NCI-H128 (cell line): ENCODE data around the gene TPM1.

Experiments used
- DNase-seq: peaks from one replicate; lab custom pipeline; 2025; ENCODE audit not compliant: unreplicated experiment; lab: John Stamatoyannopoulos, UW

TPM1 gene

DNA sequence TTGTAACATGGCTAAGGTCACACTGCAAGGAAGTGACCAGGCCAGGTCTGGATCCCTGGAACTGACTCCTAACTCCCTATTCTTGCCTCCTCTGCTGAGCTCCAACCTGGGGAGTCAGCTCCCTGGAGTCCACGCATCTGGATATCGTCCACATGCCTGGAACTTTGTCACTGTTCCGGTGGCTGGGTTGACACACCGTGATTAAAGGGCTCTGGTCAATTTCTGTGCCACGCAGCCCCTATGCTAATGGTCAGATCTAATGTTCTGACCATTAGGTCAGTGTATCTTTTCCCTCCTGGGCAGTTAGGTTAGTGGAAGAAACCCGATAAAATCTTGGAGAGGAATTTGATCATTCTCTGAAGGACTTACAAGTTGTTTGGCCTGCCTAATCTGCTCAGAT lies 1.6 kb upstream of the TPM1 start:
- DNase-seq = no peak

DNA sequence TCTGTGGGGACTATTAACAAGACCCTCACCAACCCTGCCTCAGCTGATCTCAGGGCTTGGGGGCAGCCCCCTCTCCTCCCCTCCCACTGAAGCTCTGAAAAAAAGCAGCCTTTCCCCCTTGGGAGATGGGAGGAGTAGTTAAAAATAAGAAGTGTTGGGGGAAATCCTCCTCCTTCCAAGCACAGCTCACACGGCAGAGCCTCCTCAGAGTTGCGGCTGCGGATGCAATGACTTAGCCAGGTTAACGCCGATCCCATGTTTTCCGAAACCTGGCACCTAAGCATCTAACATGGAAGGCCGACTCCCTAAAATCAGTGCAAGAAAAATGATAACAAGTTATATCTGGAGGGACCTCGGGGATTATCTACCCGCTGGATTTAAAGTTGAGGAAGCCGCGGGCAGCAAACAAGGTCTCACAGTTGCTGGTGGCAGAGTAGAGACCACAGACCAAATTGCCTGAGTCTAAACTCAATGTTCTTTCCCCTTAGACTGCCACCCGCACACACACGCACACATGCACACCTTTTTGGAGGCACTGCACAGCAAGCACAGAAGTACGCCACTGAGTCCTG lies 1.1 kb upstream of the TPM1 start:
- no peak for DNase-seq

DNA sequence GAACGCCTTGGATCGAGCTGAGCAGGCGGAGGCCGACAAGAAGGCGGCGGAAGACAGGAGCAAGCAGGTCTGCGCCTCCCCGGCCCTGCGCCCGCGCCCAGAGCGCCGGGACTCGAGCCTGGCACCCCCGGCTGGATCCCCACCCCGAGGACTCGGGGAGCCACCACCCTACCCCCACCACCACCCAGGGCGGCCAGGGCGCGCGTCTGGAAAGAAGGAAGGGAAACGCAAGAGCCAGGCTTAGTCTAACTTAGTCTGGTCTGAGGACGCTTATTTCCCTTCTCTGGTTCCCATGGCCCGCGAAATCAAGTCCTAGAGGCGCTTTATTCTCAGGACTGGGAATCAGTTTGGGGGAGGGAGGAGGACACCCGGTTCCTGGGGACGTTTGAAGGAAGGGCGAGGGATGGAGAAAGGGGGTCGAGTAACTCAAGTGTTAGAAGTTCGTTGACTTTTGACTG lies 359 bp downstream of the TPM1 start:
- DNase-seq = no peak

DNA sequence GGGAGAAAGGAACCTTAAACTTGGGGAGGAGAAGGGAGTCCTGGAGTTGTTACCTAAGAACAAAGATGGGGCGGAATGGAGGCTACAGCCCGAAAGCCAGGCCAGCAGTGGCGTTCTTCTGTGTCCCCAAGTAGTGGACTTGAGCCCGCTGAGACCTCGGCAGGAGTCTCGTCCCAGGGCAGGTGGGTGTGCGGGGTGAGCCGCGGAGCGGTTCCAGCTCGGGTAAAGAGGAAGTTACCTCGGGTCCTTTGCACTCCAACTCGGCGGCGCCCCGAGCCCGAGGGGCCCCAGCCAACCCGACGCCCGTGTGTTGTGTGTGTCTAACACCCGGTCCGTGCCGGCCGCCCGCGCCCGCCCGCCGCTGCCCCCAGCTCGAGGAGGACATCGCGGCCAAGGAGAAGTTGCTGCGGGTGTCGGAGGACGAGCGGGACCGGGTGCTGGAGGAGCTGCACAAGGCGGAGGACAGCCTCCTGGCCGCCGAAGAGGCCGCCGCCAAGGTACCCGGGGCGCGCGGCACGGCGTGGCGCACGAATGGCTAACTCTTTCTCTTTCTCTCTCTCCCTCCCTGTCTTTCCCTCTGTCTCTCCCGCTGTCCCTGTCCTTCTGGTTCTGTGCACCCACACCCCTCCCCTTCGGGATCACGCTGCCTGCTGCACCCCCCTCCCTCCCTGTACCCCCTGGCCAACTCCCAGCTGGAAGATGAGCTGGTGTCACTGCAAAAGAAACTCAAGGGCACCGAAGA lies 959 bp downstream of the TPM1 start:
- no peak for DNase-seq

DNA sequence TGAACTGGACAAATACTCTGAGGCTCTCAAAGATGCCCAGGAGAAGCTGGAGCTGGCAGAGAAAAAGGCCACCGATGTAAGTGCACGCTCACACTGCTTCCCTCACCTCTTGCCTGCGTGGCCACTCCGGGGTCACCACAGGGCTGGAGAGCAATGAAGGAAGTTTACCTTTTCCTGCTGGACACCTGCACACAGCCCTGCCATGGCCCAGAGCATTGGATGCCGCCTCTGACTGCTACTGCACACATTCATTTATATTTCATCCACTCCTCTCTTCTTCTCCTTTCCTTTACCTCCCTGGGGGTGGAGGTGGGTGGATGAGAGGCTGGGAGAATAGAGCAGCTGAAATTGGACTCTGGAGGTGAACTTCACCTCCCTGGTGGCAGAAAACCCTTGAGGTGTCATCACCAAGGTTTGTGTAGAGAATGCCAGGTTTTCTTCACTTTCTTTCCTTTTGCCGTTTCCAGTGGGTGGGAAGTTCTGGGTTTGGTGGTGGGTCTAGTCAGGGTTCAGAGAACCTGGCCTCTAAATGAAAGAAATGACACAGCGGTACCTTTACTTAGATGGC lies 1.6 kb downstream of the TPM1 start:
- DNase-seq = no peak

DNA sequence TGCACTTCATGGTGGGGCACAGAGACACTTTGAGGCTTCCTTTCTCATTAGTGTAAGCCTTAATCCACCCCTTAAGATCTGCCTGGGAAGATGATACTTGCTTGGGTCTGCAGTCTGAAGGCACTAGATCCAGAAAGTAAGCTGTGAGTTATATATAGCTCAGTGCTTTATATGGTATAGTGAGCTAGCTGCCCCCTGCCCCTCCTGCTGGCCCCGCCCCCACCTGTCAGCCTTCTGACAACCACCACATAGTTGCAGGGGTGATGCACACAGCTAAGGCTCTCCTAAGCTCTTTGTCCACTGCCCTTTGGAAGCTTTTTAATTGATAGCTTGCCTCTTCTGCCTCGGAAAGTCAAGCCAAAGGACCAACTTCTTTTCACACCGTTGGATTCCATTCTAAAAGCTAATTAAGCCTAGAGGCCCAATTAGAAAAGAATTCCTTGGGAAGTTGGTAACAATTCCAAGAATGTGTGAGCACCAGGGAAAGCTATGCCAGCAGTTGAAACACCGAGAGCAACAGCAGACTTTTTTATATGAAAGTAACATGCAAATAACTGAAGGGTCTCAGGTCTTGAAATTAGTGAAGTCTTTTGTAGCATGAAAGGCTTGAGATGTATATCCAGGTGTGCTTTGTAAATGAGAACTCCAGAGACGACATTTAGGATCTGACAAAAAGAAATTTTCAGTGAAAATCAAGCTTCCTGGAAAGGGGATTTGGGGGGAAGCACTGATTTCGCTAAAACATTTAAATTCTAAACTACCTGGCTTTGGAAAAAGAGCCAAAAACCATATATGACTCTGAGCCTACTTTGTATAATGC lies 2.3 kb downstream of the TPM1 start:
- no peak for DNase-seq

DNA sequence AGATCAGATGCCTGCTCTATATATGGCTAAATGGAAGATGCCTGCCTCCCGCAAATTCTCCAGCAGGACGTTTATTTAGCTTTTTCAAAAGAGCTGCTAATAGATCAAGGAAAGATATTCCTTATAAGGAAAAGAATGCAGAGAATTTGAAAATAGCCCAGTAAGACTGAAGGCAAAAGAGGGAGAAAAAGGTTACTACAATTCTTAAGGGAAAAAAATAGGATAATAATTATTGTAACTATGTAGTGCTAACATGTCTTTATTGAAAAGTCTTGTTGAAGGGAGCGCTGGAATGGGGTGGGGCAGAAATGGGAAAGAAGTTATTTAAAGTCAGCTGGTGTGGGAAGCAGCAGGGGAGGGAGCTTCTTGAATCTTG lies 2.9 kb downstream of the TPM1 start:
- DNase-seq = no peak

DNA sequence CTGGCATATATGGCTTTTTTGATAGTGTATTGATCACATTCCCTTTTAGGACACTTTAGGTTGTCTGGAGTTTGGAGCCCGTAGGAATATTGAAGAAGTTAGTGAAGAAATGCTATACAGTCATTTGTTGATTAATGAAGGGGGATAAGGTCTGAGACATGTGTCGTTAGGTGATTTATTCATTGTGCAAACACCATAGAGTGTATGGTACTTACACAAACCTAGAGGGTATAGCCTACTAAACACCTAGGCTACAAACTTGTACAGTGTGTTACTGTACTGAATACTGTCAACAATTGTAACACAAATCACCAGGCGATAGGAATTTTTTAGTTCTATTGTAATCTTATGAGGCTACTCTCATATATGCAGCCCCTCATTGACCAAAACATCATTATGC lies 3.3 kb downstream of the TPM1 start:
- DNase-seq = no peak

DNA sequence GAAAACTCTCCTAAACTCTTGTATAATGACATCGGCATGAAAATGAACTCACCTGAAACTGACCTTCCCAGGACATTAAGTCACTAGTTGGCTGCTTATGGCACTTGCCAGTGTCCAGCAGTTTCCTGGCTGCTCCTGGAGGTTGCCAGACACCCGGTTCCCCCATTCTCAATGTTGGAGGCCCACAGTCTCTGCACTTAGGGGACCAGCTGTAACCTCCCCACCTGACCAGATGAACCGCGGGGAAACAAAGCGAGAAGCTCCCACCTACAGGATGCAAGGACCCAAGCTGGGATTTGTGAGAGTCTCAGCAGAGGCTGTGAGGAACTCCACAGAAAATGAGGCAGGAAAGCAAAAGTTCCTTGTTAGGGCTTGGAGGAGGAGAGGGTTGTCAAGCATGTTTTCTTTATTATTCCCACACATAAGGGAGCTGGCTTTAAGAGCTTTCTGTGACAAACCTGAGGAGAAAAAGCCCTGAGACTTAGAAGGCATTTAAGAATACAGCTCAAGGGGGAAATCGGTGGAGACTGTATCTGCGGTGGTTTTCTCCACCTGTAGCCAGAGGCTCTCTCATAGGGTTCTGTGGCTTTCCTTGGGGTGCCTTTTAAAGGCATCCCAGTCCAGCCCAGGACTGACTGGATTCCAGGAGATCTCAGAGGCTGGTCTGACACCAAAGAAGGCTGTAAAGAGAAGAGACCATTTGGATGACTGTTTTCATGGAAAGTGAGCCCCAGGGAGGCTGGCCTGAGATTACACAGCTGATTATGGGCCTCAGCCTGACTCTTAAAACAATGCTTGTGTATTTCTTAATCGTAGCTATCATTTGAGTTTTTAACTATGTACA lies 4.6 kb downstream of the TPM1 start:
- no peak for DNase-seq

DNA sequence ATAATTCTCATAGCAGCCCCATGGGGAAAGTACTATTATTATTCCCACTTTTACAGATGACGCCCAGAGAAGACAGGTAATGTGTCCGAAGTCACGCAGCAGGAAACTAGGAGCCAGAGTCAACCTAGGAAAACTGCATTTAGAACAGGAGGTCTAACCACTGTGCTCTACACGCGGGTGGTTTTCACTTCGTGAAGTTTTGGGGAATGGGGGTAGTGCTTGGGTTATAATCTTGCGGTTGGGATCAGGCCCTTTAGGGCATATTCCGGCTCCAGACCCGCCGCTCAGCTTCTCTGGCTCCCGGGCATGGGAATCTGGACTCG lies 5.2 kb downstream of the TPM1 start:
- no peak for DNase-seq

DNA sequence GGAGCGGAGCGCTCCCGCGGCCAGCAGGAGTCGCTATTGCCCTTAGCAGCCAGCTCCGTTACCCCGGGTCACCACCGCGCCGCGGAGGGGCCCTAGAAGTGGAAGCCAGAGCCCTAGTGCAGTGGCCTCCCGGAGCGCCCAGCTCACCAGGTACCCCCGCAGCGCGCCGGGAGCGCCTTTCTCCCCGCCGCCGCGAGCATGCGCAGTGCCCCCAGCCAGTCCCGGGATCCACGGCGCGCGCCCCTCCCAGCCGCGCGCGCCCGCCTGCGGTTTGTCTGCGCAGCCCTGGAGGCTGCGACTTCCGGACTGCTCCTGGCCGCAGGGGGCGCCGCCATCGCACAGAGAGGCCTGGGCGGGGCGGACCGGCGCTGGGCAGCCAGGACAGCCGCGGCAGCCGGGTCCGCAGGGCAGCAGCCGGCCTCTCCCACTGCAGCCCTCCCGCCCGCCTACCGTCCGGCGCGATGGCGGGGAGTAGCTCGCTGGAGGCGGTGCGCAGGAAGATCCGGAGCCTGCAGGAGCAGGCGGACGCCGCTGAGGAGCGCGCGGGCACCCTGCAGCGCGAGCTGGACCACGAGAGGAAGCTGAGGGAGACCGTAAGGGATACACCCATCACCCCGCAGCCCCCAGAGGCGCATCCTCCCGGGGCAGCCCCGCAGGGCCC lies 5.7 kb downstream of the TPM1 start:
- DNase-seq = peak; percentile 73

DNA sequence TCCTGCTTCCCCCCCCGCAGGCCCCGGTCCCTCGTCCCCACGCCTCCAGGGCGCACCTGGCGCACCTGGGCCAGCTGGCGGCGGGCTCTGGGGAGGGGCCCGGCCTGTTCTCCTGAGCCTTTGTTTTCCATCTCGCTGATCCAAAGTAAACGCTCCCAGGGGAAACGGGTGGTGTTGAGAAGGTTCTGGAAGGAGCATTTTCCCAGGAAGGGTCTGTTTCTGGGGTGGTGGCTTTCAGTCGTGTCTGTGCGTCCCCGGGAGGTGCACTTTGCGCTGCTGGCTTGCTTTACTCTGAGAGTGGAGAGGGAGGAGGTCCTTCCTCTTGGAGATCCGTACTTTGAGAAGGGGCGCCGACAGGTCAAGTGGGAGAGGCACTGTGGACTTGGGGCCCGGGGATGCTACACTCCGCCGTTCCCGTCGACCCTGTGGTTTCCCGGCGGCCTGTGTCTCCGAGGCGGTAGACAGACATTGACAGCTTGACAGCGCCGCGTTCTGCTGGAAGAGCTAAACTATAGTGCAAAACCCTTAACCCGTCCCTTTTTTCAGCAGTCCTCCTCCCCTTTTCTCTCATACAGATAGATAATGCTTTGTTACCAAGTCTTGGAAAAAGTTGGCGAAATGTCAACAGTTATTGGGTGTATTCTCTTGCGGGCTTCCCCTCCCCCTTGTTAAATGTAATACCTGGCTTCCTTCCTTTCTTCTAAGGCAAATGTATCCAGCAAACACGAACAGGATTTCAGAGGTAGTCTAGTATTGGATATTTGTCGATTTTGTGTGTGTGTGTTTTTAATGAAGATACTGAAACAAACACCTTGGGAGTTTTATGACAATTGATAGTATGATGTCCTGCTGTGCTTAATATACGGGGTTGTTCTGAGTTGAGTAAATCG lies 6.5 kb downstream of the TPM1 start:
- no peak for DNase-seq

DNA sequence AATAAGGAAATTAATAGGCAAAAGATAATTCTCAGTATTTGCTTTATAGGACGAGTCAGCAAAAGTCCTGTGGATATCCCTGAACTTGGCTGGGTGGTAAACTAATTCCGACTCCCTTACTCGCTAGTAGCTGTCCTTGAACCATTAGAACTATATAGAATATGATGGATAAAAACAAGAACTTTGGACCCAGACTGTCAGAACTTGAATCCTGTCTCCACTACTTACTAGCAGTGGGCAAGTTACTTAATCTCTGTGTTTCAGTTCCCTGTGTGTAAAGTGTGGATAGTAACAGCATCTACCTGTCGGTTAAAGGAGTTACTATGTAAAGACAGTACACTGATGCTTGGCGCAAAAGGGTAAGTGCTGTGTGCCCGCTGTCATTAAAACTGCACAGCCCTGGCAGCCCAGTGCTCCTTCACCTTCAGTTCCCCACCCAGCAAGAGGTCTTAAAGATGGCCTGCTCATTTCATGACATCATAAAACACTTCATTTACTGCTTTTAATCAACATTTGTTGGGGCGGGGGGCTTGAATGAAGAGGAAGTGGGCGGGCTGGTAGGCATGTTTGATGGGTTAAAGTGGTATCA lies 7.3 kb downstream of the TPM1 start:
- DNase-seq = no peak

DNA sequence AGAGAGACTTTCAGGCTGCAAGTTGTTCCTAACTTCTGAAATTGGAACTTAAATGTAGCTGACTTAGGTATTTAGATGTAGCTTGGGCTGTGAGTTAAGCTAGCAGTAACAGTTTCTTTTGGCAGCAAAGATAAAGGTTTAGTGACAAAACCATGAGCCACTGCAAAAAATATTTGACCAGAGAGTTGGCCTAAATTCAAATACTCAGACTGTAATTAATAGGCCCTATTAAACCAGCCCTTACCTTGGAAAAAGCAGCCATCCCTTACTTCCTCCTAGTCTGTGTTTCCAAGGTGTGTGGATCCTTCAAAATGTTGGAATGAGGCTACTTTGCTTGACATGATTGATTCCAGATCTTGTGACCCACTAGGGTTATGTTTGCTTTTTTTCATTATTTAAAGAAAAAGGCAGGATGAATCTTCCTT lies 8.2 kb downstream of the TPM1 start:
- no peak for DNase-seq

DNA sequence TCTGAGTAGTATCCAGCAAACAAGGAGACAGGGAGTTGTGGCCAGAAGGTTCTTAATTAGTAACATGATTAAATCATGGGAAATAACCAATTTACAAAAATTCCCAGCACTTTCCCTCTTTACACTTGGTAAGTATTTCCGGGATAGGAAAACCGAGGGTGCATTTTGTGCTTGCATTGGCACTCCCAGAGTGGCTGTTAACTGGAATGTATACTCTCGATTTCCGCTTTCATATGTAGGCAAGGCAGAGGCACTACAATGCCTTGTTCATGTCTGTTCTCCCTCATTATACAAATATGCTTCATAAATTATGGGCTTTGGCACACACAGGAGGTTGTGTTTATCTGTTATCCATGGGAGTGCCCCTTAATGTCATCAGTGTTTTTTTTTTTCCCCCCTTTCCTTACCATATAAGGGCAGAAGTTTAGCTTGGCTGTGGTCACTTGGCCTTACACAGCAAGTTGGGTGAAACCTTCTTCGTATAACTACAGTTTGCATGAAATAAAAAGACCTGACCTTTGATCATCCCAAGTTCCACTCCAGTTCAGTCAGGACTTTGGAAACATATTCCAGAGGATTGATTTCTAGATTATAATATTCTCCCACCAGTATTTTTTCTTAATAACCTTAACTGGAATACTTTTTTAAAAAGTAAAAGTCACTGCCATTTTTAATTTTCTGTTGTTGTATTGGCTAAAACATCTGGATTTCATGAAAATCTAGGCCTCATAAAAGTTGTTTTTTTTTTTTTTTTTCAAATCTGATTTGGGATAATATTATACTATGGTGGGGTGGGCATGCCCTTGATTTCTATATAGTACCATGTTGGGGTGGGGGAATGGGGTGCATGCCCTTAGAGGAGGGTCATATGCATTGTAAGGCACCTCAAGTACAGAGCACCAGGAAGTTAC lies 8.9 kb downstream of the TPM1 start:
- no peak for DNase-seq

DNA sequence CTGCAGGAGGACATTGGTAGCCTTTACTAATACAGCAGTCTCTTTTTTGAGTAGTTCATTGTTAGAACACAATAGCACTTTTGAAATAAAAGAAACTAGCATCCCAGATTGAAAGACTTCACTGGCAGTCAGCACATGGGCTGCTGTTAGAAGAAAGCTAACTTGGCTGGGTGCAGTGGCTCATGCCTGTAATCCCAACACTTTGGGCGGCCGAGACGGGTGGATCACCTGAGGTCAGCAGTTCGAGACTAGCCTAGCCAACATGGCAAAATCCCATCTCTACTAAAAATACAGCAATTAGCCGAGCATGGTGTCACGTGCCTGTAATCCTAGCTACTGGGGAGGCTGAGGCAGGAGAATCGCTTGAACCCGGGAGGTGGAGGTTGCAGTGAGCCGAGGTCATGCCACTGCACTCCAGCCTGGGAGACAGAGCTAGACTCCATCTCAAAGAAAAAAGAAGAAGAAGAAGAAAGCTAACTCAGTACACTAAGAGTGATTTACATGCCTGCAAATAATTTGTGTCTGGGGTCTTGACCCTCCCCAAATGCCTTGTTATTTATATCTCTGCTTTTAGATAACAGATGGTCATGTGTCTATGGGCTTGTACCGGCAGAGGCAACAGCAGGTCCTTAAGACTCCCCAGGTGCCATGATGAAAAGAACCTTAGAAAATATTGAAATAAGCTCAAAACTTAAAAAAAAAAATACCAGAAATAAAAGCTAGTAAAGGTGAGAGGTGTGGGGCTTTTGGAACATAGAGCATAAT lies 9.7 kb downstream of the TPM1 start:
- no peak for DNase-seq

DNA sequence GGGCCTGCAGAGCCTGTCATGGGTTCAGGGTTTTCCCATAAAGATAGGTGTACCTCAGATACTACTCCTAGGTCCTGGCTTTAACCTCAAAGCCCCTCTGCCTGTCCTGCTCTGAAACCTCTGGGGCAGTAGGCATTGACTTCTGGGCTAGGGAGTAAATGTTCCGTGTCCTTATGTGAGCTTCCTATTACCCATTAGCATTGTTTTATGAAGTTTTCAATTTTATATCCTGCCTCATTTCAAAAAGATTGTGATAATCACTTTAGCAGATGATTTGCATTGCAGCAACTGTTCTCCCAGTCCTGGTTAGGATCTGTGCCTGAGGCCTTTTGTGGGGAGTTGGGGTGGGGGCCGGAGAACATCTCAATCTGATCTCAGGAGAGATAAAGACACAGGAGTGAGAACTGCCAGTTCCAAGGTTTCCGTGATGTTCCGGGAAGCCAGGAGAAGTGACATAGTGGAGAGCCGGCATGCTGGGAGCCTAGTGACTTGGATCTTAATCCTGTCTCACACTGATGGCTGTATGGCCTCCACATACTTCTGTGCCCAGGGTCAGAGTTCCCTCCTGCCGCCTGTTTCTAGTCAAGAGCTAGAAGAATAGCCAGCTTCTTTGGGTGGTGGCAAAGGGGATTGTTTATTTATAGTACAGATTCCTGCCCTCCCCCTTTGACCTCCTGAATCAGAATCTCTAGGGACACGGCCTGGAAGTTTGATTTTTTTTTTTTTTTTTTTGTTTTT lies 10.6 kb downstream of the TPM1 start:
- DNase-seq = no peak
